ENCODE results near the gene S100A7. TPM values are rescaled to one million over a fixed set of nuclear protein-coding genes. Genes with fewer than 3 reads are reported as not detected.

S100A7 gene
- total and polyA plus RNA-seq, 5 donors: not detected

DNA sequence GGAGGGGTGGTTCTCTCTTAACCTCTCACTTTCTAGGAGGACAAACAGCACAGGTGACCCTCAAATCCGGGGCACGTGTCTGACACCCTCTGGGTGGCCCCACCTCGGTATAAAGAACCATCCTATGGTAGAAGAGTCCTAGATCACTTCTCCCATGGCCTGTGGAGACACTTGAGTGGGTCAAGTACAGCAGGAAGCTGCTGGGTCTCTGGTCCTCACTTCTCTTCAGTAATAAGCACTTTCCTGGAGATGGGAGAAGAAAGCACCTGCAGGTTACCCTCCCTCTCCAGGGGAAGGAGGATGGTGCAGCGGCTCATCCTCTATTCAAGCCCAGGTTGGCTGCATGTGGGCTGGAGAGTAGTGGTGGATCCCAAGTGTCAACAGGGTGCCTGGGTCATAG is 17.0 kb downstream of the S100A7 start:
- intact Hi-C loops (cut with DNase I): no loop called here
- Histone ChIP-seq H3K9me3 (ENCODE audit: control insufficient read depth, low read length) (peaks cover 3% of the 10 kb centered on the region), H3K27me3 (ENCODE audit: control insufficient read depth, insufficient read depth) (no peaks in the 10 kb centered on the region), H3K4me1 (ENCODE audit: control insufficient read depth, insufficient read depth, low read length) (no peaks in the 10 kb centered on the region), H3K27ac (ENCODE audit: low read length) (no peak overlapping the region), H3K4me3 (ENCODE audit: low read length) (no peak overlapping the region)
- 55% methylated on average over 4 of the region's 4 CpGs for WGBS
- DNase-seq (no peak), ATAC-seq (no peak)

DNA sequence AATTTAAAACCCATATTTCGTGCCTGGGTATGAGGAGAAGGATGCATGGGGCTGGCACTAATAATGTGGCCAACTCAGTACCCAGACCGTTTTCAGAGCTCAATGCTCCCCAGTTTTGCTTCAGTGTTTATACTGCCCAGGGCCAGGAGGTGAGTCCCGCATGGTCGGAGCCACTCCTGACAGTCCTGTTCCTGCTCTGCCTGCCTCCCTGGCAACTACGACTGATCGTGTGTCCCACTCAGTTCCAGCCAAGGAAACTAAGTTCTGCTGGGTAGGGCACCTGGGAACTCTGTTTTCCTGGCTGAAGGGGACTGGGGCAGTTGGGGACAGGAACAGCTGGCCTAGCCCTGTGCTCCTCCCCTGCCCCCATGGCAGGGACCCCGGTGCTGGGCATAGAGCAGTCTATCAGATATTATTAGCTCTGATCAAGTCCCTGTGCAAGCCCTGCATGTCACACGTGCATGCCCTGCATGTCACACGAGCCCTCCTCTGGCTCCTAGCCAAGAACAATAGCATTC is 19.2 kb downstream of the S100A7 start:
- DNase-seq: no peak
- Histone ChIP-seq H3K9me3 (ENCODE audit: control insufficient read depth, low read length) (peaks cover 3% of the 10 kb centered on the region), H3K27me3 (ENCODE audit: control insufficient read depth, insufficient read depth) (no peaks in the 10 kb centered on the region), H3K4me1 (ENCODE audit: control insufficient read depth, insufficient read depth, low read length) (no peaks in the 10 kb centered on the region), H3K27ac (ENCODE audit: low read length) (no peak overlapping the region), H3K4me3 (ENCODE audit: low read length) (no peak overlapping the region)
- ATAC-seq: no peak
- WGBS: 60% methylated on average over 9 of the region's 9 CpGs
- intact Hi-C loops (cut with DNase I): no loop called here

DNA sequence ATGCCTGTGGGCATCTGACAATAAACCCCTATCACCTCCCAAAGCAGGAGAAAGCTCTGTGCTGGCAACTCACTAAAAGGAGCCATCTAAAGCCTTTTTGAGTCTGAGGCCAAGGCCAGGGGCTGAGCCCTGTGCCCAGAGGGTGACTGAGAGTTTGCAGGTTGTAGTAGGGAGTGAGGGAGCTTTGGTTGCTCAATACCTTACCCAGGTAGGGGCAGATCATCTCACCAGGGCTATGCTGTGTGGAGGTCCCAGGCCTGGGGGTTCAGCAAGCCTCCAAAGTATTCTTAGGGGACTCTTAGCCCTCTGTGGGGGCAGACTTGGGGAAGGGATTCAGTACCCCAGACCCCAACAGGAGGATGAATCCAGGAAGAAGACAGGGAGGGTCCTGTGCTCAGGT is 21.2 kb downstream of the S100A7 start:
- DNase-seq (no peak), ATAC-seq (no peak)
- no peak overlapping the region for H3K27ac ChIP-seq (ENCODE audit: low read length)
- H3K4me3 ChIP-seq (ENCODE audit: low read length): no peak overlapping the region
- peaks cover 3% of the 10 kb centered on the region for H3K9me3 ChIP-seq (ENCODE audit: control insufficient read depth, low read length)
- no peaks in the 10 kb centered on the region for H3K27me3 ChIP-seq (ENCODE audit: control insufficient read depth, insufficient read depth)
- no peaks in the 10 kb centered on the region for H3K4me1 ChIP-seq (ENCODE audit: control insufficient read depth, insufficient read depth, low read length)
- intact Hi-C loops (cut with DNase I): no loop called here

DNA sequence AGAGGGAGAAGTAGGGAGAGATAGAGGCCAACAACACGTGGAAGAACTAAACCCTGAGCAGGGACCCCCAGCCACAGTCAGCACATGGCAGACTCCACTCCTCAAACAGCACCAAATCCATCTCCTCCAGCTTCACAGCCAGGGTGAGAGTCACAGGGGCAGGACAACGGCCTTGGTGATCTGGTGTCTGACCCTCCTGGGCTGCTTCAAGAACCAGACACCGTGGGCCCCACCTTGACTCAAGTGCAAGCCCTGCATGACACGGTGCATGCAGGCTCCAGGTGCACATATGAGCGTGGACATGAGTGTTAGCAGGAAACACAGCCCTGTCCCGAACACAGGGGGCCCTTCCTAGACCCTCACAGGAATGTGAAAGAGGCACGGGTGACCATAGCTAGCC is 21.9 kb downstream of the S100A7 start:
- DNase-seq (no peak), ATAC-seq (no peak)
- 65% methylated on average over 7 of the region's 7 CpGs for WGBS
- H3K4me1 ChIP-seq (ENCODE audit: control insufficient read depth, insufficient read depth, low read length): no peaks in the 10 kb centered on the region
- no peak overlapping the region for H3K4me3 ChIP-seq (ENCODE audit: low read length)
- no peak overlapping the region for H3K27ac ChIP-seq (ENCODE audit: low read length)
- H3K9me3 ChIP-seq (ENCODE audit: control insufficient read depth, low read length): peaks cover 3% of the 10 kb centered on the region
- H3K27me3 ChIP-seq (ENCODE audit: control insufficient read depth, insufficient read depth): no peaks in the 10 kb centered on the region
- intact Hi-C loops (cut with DNase I): no loop called here

DNA sequence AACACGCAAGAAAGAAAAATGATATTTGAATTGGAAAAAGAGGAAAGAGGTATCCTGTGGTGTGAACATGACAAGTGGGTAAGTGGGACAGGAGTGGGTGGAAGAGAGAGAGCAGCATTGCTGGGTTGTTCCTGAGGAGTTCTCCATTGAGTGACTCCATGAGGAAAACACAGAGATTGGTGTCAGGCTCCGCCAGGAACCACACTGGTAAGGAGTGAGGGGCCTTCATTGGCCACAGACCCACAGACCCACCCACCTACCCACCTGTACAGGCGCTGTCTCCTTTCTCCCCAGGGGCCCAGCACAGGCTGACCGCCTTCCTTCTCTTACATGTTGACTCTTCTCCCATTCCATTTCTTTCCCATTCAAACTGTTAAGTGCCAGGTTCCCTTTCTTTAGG is 23.2 kb downstream of the S100A7 start:
- Histone ChIP-seq H3K4me1 (ENCODE audit: control insufficient read depth, insufficient read depth, low read length) (no peaks in the 10 kb centered on the region), H3K27ac (ENCODE audit: low read length) (no peak overlapping the region), H3K9me3 (ENCODE audit: control insufficient read depth, low read length) (no peaks in the 10 kb centered on the region), H3K4me3 (ENCODE audit: low read length) (no peak overlapping the region), H3K27me3 (ENCODE audit: control insufficient read depth, insufficient read depth) (no peaks in the 10 kb centered on the region)
- WGBS: 86% methylated on average over 4 of the region's 4 CpGs
- ATAC-seq (no peak), DNase-seq (no peak)
- intact Hi-C loops (cut with DNase I): no loop called here

DNA sequence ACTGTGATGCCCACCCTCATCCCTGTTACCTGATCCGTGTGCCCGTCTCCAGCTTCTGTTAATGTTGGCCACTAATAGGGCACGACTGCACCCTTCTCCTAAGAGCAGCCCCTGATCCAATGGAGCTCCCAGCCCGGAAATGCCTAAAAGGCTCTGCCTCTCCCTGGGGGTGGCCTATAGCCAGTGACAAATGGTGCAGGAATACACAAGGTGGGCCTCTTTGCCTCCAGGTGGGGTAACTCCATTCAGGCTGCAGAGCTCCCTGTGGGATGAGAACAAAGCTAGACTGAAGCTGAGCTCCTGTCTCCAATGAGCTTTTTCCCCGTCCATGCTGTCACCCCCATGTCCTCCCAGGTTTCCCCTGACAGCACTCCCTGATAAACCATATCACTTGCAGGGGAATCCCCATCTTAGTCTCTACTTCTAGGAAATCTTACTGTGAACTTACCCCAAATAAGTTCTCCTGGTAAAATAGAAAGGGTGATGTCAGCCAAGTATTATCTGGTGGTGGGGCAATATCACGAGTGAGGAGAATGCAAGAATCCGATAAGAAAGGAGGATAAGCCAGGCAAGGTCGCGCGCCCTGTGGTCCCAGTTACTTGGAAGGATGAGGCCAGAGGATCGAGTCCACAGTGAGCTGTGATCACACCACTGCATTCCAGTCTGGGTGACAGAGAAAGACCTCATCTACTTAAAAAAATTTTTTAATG is 25.6 kb downstream of the S100A7 start:
- ATAC-seq: no peak
- intact Hi-C loops (cut with DNase I): no loop called here

DNA sequence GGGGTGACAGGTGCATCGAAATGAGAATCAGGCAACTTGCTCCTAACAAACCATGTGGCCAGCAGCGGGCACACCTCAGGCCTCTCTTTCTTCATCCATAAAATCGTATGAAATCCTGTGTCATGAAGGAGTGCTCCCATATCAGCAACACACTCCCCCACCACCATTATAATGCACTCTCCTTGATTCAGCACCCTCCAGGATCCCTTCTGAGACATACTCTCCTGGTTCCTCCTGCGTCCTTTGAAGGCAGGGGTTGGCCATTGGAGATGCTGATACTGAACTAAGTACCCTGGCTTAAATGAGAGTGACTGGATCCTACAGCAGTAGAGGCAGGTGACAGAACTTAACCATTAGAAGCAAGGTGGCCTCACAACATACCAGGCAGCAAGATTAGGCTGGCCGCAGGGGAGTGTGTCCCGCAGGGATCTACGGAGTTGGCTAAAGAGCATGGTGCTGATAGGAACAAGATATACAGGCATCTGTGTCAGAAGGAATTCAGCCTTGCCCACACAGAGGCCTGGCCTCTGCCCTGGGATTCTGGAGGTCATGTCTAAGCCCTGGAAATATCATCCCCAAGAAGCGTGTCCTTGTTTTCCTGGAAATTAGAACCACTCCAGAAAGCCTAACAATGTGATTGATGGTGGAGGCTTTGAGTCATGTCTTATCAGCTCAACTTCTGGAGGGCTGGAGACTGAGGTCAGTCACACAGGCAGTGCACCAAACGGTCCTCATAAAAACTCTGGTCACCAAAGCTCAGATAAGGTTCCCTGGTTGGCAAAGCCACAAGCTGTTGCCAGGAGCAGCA is 27.4 kb downstream of the S100A7 start:
- ATAC-seq (no peak), DNase-seq (no peak)
- intact Hi-C loops (cut with DNase I): no loop called here
- H3K27me3 ChIP-seq (ENCODE audit: control insufficient read depth, insufficient read depth): no peaks in the 10 kb centered on the region
- 51% methylated on average over 9 of the region's 9 CpGs for WGBS
- no peaks in the 10 kb centered on the region for H3K9me3 ChIP-seq (ENCODE audit: control insufficient read depth, low read length)
- H3K4me1 ChIP-seq (ENCODE audit: control insufficient read depth, insufficient read depth, low read length): no peaks in the 10 kb centered on the region
- H3K4me3 ChIP-seq (ENCODE audit: low read length): no peak overlapping the region
- no peak overlapping the region for H3K27ac ChIP-seq (ENCODE audit: low read length)

More for the DNA sequence above, 25.6 kb downstream of the S100A7 start:
- H3K4me3 ChIP-seq (ENCODE audit: low read length): no peak overlapping the region
- H3K27me3 ChIP-seq (ENCODE audit: control insufficient read depth, insufficient read depth): no peaks in the 10 kb centered on the region
- DNase-seq: no peak
- 62% methylated on average over 11 of the region's 11 CpGs for whole genome bisulfite sequencing
- H3K9me3 ChIP-seq (ENCODE audit: control insufficient read depth, low read length): no peaks in the 10 kb centered on the region
- H3K27ac ChIP-seq (ENCODE audit: low read length): no peak overlapping the region
- no peaks in the 10 kb centered on the region for H3K4me1 ChIP-seq (ENCODE audit: control insufficient read depth, insufficient read depth, low read length)

DNA sequence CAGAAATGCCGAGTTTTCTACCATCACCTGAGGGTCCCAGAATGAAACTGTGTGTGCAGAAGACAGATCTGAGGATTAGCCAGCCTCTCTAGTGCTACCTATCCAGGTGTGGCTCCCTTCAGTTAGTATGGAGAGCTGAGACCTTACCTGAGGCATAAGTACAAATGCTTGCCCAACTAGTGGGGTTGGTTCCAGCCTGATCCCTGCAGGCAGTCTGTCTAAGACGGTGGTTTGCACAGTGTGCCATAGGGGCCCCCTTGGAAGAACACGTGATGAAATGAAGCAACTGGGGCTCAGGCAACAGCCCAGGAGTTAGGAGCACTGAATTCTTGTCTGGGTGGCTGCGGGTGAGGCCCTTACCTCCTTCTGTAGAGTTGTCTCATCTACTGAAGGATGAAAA is 28.5 kb downstream of the S100A7 start:
- Histone ChIP-seq H3K9me3 (ENCODE audit: control insufficient read depth, low read length) (no peaks in the 10 kb centered on the region), H3K4me3 (ENCODE audit: low read length) (no peak overlapping the region), H3K4me1 (ENCODE audit: control insufficient read depth, insufficient read depth, low read length) (no peaks in the 10 kb centered on the region), H3K27ac (ENCODE audit: low read length) (no peak overlapping the region), H3K27me3 (ENCODE audit: control insufficient read depth, insufficient read depth) (no peaks in the 10 kb centered on the region)
- intact Hi-C loops (cut with DNase I): no loop called here
- ATAC-seq (no peak), DNase-seq (no peak)
- 63% methylated on average over 4 of the region's 4 CpGs for WGBS

DNA sequence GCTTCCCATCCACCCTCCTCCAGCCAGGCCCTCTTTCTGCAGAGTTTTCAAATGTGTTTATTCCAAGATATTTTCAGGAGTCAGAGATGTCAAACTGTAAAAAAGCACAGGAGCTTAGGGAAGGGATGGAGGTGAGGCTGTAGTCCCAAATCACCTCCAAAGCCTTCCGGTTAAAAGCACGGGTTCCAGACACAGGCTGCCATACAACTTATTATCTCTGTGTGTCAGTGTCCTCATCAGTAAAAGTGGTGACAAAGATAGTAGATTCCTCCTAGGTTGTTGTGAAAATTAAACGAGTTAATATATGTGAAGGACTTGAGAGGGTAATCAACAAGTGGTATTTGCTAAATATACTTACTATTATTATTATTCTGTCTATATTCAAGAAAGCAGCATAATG is 29.0 kb downstream of the S100A7 start:
- H3K27ac ChIP-seq (ENCODE audit: low read length): no peak overlapping the region
- WGBS: 64% methylated on average over 3 of the region's 3 CpGs
- no peaks in the 10 kb centered on the region for H3K9me3 ChIP-seq (ENCODE audit: control insufficient read depth, low read length)
- no peak for DNase-seq
- H3K27me3 ChIP-seq (ENCODE audit: control insufficient read depth, insufficient read depth): no peaks in the 10 kb centered on the region
- no peak overlapping the region for H3K4me3 ChIP-seq (ENCODE audit: low read length)
- H3K4me1 ChIP-seq (ENCODE audit: control insufficient read depth, insufficient read depth, low read length): no peaks in the 10 kb centered on the region
- intact Hi-C loops (cut with DNase I): no loop called here
- ATAC-seq: no peak

DNA sequence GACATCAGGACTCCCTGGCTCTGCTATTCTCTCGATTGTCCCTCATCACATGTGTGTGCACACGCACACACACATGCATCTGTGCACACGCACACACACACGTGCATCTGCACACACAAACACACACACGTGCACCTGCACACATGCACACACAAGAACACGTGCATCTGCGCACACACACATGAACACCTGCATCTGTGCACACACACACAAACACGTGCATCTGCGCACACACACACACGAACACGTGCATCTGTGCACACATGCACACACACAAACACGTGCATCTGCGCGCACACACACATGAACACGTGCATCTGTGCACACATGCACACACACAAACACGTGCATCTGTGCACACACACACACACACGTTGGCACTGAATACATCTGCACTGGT is 29.4 kb downstream of the S100A7 start:
- H3K9me3 ChIP-seq (ENCODE audit: control insufficient read depth, low read length): no peaks in the 10 kb centered on the region
- intact Hi-C loops (cut with DNase I): no loop called here
- H3K4me1 ChIP-seq (ENCODE audit: control insufficient read depth, insufficient read depth, low read length): no peaks in the 10 kb centered on the region
- no peak overlapping the region for H3K4me3 ChIP-seq (ENCODE audit: low read length)
- H3K27ac ChIP-seq (ENCODE audit: low read length): no peak overlapping the region
- ATAC-seq: no peak
- DNase-seq: no peak
- no peaks in the 10 kb centered on the region for H3K27me3 ChIP-seq (ENCODE audit: control insufficient read depth, insufficient read depth)
- WGBS: 87% methylated on average over 17 of the region's 17 CpGs

DNA sequence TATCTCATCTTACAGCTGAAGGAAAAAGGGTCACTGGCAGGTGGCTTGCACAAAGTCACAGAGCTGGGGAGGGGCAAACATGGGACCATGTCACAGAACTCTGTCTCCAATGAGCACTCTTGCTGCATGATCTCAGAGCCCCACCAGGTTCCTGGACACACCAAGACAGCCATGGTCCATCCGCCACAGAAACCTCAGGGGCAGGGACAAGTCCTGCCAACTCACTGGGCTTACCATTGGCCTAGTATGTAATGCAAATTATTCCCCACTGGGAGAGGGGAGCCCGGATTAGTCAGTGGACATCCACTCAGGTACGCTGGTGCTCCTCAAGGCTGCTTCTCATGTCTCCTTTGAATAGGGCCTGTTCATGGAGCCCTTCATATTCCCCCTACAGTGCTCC is 29.9 kb downstream of the S100A7 start:
- ATAC-seq (no peak), DNase-seq (no peak)
- H3K27ac ChIP-seq (ENCODE audit: low read length): no peak overlapping the region
- 80% methylated on average over 3 of the region's 3 CpGs for WGBS
- H3K4me3 ChIP-seq (ENCODE audit: low read length): no peak overlapping the region
- H3K27me3 ChIP-seq (ENCODE audit: control insufficient read depth, insufficient read depth): peaks cover under 1% of the 10 kb centered on the region
- no peaks in the 10 kb centered on the region for H3K4me1 ChIP-seq (ENCODE audit: control insufficient read depth, insufficient read depth, low read length)
- no peaks in the 10 kb centered on the region for H3K9me3 ChIP-seq (ENCODE audit: control insufficient read depth, low read length)
- intact Hi-C loops (cut with DNase I): no loop called here
